Placental pericyte (primary cell): ENCODE results near the gene NSUN2. TPM values are rescaled to one million over a fixed set of nuclear protein-coding genes. Genes with fewer than 3 reads are reported as not detected.

ENCODE experiments used
- total RNA-seq: library from RNA; depleted of rRNA; stranded (reverse); fragments of >200 nt; gene quantifications from 2 replicates; pipeline ENCODE4 v1.2.3, GENCODE V29; 2012

Gene NSUN2
- total RNA-seq: 41.8 and 60.0 TPM in 2 replicates

GRCh38 chr5:6632888-6633468 lies at the start of gene NSUN2, which contains the start of gene SRD5A1:
TSS of gene NSUN2 (minus strand) at chr5:6633044. CDS start at chr5:6632979, 65 bp downstream.
TSS of gene SRD5A1 (plus strand) at chr5:6633440. CDS start at chr5:6633577, 137 bp downstream.

Other genes starting within 250 kb of the NSUN2 start
- gene UBE2QL1, start 184.2 kb downstream of the NSUN2 start, total RNA-seq: not detected in 2 replicates
- gene SRD5A1, start 396 bp upstream of the NSUN2 start, total RNA-seq: 13.1 and 26.8 TPM in 2 replicates
- 16.2 and 32.5 TPM in 2 replicates for gene TENT4A, start 80.4 kb upstream of the NSUN2 start, total RNA-seq